TTC549 (cell line): ENCODE measurements around the gene PCSK5.
"Not testable (repeated sequence)": the region's sequence is repeated elsewhere in the genome, so short reads cannot be mapped to it uniquely, and the experiment has no call there.

Source experiments
- FAIRE-seq: peaks from 2 replicates; lab custom pipeline; 2012; peaks lifted over from hg19 to GRCh38; lab: Jason Lieb, UNC

The PCSK5 gene

DNA sequence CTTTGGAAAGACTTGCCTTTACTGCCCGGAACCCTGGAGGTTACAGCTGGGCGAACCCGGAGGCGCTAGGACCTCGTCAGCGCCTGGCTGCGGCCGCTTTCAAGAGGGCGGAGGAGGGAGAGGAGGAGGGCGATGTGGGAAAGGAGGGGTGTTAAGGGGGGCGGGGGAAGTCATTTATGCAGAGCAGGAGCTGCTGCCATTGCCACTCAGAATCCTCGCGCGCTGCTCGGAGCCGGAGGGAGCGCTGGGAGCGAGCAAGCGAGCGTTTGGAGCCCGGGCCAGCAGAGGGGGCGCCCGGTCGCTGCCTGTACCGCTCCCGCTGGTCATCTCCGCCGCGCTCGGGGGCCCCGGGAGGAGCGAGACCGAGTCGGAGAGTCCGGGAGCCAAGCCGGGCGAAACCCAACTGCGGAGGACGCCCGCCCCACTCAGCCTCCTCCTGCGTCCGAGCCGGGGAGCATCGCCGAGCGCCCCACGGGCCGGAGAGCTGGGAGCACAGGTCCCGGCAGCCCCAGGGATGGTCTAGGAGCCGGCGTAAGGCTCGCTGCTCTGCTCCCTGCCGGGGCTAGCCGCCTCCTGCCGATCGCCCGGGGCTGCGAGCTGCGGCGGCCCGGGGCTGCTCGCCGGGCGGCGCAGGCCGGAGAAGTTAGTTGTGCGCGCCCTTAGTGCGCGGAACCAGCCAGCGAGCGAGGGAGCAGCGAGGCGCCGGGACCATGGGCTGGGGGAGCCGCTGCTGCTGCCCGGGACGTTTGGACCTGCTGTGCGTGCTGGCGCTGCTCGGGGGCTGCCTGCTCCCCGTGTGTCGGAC lies at the start of gene PCSK5:
TSS of gene PCSK5 (plus strand) at position 202 of the 805 bp plus-strand sequence. CDS start at position 711, 509 bp downstream.
- FAIRE-seq = no peak

GRCh38 chr9:75844321-75844720 lies 46.2 kb upstream of the PCSK5 start:
- no peak for FAIRE-seq

DNA sequence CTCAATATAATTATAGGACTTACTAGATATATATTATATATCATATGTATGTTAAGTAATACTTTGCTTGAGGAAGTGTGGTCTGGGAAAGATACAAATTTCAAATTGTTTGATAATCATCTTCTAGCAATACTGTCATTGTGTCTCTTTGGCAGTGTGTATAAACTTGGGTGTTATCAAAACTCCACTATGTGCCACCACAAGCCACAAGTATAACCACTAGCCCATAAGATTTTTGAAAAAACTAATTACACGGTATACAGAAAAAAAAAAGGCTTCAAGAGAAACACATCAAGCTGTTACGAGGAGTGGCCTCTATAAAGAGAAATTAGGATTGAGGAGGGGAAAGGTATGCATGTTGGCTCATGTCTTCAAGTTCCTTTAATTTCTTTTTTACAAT lies 44.7 kb upstream of the PCSK5 start:
- no peak for FAIRE-seq

DNA sequence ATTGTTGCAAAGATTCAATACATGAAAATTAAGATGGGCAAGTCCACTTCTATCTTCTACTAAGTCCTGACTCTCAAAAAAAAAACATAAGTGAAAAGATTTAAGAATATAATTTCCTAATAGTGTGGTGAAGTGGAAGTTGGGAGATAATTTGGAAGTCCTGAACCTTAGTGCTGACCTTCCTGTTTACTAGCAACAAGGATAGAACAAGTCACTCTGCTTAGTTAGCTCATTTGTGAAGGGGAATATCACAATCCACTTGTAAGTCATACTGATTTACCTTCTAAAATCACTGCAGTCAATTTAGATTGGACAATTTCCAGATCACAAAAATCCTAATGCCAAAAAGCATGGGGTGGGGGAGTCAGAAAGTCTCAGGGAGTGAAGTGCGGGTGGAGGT lies 43.4 kb upstream of the PCSK5 start:
- FAIRE-seq = no peak

DNA sequence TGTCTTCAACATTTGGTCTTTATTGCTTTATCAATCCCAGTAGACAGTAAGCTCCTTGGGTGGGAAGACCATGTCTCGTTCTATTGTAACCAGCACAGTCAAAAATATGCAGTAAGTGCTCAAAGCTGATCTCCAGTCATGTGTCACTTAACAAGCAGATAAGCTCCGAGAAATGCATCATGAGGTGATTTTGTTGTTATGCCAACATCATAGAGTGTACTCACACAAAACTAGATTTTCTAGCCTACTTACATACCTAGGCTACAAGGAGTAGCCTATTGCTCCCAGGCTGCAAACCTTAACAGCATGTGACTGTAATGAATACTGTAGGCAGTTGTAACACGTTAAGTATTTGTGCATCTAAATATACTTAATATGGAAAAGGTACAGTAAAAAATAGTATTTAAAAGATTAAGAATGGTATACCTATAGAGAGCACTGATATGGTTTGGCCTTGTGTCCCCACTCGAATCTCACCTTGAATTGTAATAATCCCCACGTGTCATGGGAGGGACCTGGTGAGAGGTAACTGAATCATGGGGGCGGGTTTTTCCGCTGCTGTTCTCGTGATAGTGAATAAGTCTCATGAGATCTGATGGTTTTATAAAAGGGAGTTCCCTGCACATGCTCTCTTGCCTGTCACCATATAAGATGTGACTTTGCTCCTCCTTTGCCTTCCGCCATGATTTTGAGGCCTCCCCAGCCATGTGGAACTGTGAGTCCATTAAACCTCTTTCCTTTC lies 39.8 kb upstream of the PCSK5 start:
- no peak for FAIRE-seq

GRCh38 chr9:75851917-75852316 lies 38.6 kb upstream of the PCSK5 start:
- FAIRE-seq = no peak

DNA sequence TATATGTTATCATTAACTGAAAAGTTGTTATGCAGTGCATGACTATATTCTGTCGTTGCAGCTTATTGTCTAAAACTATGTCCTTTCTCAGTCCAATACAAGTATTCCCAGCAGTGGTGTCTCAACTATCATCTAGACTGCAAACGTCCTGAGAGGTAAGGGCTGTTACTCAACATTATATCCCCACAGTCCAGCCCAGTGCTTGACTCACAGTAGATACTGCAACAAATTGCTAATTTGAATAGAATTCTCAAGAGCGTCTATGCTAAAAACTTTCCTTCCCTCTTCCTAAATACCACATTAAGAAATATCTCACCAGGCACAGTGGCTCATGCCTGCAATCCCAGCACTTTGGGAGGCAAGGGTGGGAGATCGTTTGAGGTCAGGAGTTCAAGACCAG lies 37.7 kb upstream of the PCSK5 start:
- no peak for FAIRE-seq

- FAIRE-seq = no peak
Observed at GRCh38 chr9:75855509-75855908, 35.0 kb upstream of the PCSK5 start.

- FAIRE-seq = no peak
Observed at GRCh38 chr9:75858497-75859092, 31.9 kb upstream of the PCSK5 start.

- FAIRE-seq = no peak
Observed at GRCh38 chr9:75864266-75864665, 26.2 kb upstream of the PCSK5 start.

DNA sequence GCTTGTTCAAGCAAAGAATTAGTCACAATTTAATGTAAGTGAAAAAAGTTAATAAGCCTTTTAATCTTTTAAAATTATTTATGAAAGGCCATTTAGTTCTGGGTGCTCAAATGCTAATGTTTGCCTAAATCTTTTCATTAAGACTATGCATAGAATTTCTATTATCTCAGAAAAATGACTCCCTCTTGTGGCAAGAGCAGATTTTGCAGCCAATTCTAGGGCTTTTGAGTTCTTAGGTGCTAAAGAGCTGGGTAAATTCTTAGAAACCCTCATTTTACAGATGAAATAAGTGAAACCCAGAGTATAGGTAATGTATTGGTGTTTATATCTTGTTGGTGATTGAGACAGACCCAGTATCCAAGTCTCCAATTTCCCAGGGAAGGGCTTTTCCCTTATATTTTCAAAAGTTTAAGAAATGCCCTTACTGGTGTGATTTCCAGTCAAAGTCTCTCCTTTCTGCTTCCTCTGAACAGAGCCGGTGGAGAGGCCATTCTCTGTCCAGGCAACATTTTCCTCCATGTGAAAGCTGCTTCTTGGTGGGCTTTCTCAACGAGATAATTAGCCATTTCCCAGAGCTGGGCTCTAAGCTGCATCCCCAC lies 24.1 kb upstream of the PCSK5 start:
- FAIRE-seq = peak; percentile 7

DNA sequence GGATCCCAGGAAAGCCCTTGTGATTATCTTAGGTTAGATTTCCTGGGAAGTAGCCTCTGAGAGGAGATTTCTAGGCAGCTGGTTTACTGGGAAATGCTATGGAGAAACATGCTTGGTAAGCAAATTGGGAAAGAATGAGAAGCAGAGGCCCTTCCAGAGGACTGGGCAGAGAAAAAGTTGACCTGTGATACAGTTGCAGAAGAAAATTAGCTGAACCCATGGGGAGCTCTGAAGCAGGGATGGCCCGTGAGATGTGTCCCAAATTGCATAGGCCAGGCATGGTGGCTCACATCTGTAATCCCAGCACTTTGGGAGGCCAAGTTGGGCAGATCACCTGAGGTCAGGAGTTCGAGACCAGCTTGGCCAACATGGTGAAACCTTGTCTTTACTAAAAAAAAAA lies 21.9 kb upstream of the PCSK5 start:
- FAIRE-seq = not testable (repeated sequence)

DNA sequence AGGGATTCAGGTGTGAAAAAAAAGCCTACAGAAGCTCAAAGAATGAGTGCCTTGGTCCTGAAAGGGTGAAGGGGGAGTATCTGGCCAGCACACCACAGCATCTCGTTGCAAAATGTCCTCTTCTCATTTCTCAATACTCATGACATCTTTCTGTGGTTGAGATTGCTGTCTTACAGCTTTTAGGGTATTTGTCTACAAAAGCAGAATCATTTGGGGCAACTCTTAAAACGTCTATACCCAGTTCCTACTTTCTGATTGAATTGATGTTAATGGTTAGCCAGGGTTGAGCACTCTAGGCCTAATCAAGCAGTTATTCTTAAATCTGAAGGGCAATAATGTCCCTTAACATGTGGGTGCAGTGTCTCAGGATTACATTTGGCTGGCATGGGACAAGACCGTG lies 21.2 kb upstream of the PCSK5 start:
- FAIRE-seq = no peak

DNA sequence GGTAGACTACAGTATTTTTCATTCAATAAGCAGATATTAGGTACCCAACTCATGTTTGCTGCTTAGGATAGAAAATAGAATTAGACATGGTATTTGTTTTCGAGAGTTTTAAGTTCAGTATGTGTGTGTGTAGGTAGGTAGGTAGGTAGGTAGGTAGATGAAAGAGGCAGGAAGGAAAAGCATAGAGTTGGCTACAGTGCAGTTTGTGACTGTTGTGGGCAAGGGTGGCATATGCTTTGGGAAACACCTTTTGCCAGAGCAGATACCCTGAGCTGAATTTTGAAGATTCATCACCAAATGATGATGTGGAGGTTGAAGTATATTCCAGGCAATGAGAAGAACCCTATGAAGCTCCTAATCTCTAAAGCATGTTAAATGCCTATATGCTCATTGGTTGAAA lies 20.0 kb upstream of the PCSK5 start:
- no peak for FAIRE-seq

- FAIRE-seq = no peak
Observed at GRCh38 chr9:75871624-75872023, 18.8 kb upstream of the PCSK5 start.

DNA sequence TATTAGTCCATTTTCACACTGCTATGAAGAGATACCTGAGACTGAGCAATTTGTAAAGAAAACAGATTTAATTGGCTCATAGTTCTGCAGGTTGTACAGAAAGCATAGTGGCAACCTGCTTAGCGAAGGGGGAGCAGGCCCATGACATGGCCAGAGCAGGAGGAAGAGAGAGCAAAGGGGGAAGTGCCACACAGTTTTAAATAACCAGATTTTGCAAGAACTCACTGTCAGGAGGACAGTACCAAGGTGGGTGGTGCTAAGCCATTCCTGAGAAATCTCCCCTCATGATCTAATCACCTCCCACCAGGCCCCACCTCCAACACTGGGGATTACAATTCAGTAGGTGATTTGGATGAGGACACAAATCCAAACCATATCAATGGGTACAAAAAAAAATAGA lies 16.8 kb upstream of the PCSK5 start:
- FAIRE-seq = no peak

- FAIRE-seq = no peak
Observed at GRCh38 chr9:75876999-75877640, 13.4 kb upstream of the PCSK5 start.

GRCh38 chr9:75878488-75878860 lies 12.0 kb upstream of the PCSK5 start:
- no peak for FAIRE-seq

GRCh38 chr9:75880618-75881017 lies 9.9 kb upstream of the PCSK5 start:
- no peak for FAIRE-seq

DNA sequence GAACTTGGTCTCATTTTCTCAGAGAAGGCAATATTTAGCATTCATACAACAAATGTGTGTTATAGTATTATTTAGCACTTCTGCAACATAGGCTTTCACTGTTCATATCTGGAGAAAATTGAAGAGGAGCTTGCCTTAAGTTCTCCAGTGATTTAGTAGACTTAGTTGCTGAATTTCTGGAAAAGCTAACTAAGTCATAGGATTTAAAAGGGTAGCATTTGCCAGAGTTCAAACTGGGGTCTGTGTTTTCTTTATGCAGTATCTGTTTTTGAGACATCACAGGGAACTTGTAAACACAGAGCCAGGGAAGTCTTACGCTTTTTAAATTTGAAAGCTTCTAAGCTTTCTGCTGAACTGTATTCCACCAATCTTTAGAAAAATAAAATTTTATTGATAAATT lies 8.7 kb upstream of the PCSK5 start:
- FAIRE-seq = no peak

- FAIRE-seq = no peak
Observed at GRCh38 chr9:75885652-75886051, 4.8 kb upstream of the PCSK5 start.

DNA sequence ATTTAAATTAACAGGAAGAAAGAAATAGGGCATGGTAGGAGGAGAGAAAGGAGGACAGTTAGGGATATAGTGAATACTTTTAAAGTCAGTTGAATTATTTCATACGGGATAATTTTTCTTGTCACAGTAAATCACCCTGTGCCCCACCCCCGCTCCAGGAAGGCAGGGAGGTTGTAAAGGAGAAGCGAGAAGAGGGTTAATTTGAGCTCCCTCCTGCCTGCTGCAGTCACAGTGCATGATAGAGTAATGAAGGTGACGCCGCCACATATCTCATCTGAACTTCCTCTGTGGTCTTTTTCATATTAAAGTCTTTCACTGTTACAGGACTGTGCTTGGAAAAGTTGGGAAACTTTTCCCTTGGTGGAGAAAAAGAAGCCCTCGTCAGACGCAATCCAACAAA lies 896 bp upstream of the PCSK5 start:
- no peak for FAIRE-seq
